Nephron progenitor cell (in vitro differentiated cells): ENCODE measurements around the gene CD84.
"Not testable (repeated sequence)": the region's sequence is repeated elsewhere in the genome, so short reads cannot be mapped to it uniquely, and the experiment has no call there.

Experiments
- DNase-seq: peaks from one replicate; pipeline ENCODE4 v3.0.0; 2021
- H3K27ac Mint-ChIP-seq: 2 replicates; pipeline ENCODE4 v1.8.0; 2021; ENCODE audit warnings: mild to moderate bottlenecking, moderate library complexity, mixed read lengths
- H3K27me3 Mint-ChIP-seq: 2 replicates; pipeline ENCODE4 v1.8.0; 2021; ENCODE audit warnings: mild to moderate bottlenecking, low read depth, mixed read lengths; ENCODE audit not compliant: poor library complexity
- H3K36me3 Mint-ChIP-seq: 2 replicates; pipeline ENCODE4 v1.8.0; 2021; ENCODE audit warnings: low read depth, mixed read lengths
- H3K4me1 Mint-ChIP-seq: 2 replicates; pipeline ENCODE4 v1.8.0; 2021; ENCODE audit warnings: mixed read lengths
- H3K4me3 Mint-ChIP-seq: 2 replicates; pipeline ENCODE4 v1.8.0; 2021; ENCODE audit warnings: mild to moderate bottlenecking, moderate library complexity, mixed read lengths
- H3K9me3 Mint-ChIP-seq: 2 replicates; pipeline ENCODE4 v1.8.0; 2021; ENCODE audit warnings: mild to moderate bottlenecking, moderate library complexity, mixed read lengths
- CTCF ChIP-seq: fragments of 200-600 bp; sonication (generic); IDR thresholded peaks from 2 replicates; pipeline ENCODE4 v1.5.0; 2021; ENCODE audit warnings: antibody characterized with exemption

CD84 gene

GRCh38 chr1:160579216-160579701 is at the start of gene CD84:
Gene CD84 (minus strand): TSS chr1:160579496. CDS start chr1:160579437, 59 bp downstream.
- no peaks in the 10 kb centered on the region for H3K36me3 Mint-ChIP-seq
- DNase-seq: no peak
- no peak for TF ChIP-seq CTCF
- H3K27ac Mint-ChIP-seq: no peak within 1 kb of the TSS
- no peak within 1 kb of the TSS for H3K4me3 Mint-ChIP-seq
- H3K4me1 Mint-ChIP-seq: no peaks in the 10 kb centered on the region
- peaks cover 14% of the 10 kb centered on the region for H3K9me3 Mint-ChIP-seq
- H3K27me3 Mint-ChIP-seq: peaks cover 4% of the 10 kb centered on the region

GRCh38 chr1:160628799-160629263 is 49.5 kb upstream of the CD84 start:
- Mint-ChIP-seq H3K27ac (no peak overlapping the region), H3K9me3 (no peaks in the 10 kb centered on the region), H3K36me3 (no peaks in the 10 kb centered on the region), H3K4me1 (peaks cover 21% of the 10 kb centered on the region), H3K4me3 (no peak overlapping the region), H3K27me3 (peaks cover 1% of the 10 kb centered on the region)
- DNase-seq: no peak
- TF ChIP-seq CTCF: no peak

- H3K27ac Mint-ChIP-seq, H3K4me3 Mint-ChIP-seq, H3K27me3 Mint-ChIP-seq, H3K36me3 Mint-ChIP-seq, DNase-seq, H3K9me3 Mint-ChIP-seq: not testable (repeated sequence)
- H3K4me1 Mint-ChIP-seq: peaks cover 19% of the 10 kb centered on the region
Measured at GRCh38 chr1:160627677-160628289, 48.5 kb upstream of the CD84 start.

GRCh38 chr1:160626509-160627342 is 47.4 kb upstream of the CD84 start:
- DNase-seq: no peak
- Mint-ChIP-seq H3K27me3 (no peaks in the 10 kb centered on the region), H3K4me1 (peaks cover 19% of the 10 kb centered on the region), H3K36me3 (no peaks in the 10 kb centered on the region), H3K9me3 (no peaks in the 10 kb centered on the region), H3K4me3 (no peak overlapping the region), H3K27ac (no peak overlapping the region)
- TF ChIP-seq CTCF: no peak

- Mint-ChIP-seq H3K27me3 (no peaks in the 10 kb centered on the region), H3K36me3 (no peaks in the 10 kb centered on the region), H3K9me3 (no peaks in the 10 kb centered on the region), H3K27ac (peak overlapping the region; percentile 24), H3K4me1 (peaks cover 12% of the 10 kb centered on the region), H3K4me3 (no peak overlapping the region)
- DNase-seq: no peak
- no peak for TF ChIP-seq CTCF
Measured at GRCh38 chr1:160625725-160626498, 46.6 kb upstream of the CD84 start.

DNA sequence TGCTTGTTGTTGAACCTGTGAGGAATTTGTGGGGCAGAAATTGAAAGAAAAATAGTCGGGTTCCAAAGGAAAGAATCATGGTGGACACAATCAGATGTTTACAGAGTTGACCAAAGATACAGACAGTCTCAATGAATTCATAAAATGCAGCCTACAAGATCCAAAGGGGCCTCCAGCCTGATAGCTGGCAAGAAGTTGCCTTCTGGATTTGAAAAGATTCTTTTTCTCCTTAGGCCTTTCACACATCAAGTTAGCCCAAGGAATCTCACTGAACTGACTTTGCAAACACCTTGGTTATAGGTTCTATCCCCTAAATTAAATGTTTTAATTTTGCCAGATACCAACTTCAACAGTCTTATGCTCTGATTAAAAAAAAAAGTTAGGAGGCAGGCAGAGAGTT is 46.0 kb upstream of the CD84 start:
- peaks cover 6% of the 10 kb centered on the region for H3K4me1 Mint-ChIP-seq
- no peaks in the 10 kb centered on the region for H3K27me3 Mint-ChIP-seq
- no peaks in the 10 kb centered on the region for H3K9me3 Mint-ChIP-seq
- no peaks in the 10 kb centered on the region for H3K36me3 Mint-ChIP-seq
- H3K4me3 Mint-ChIP-seq: no peak overlapping the region
- H3K27ac Mint-ChIP-seq: peak overlapping the region; percentile 24
- no peak for DNase-seq
- TF ChIP-seq CTCF: no peak
